GM19438 (cell line): ENCODE data around the gene STEAP4.

ENCODE experiments used
- ATAC-seq: cut with Tn5 transposase; IDR thresholded peaks from one replicate; pipeline ENCODE4 v1.9.1; 2021; ENCODE audit warnings: low read depth; ENCODE audit not compliant: unreplicated experiment

The STEAP4 gene

GRCh38 chr7:88224601-88225275 lies 82.0 kb downstream of the STEAP4 start:
- ATAC-seq = no peak

- ATAC-seq = no peak
Observed at GRCh38 chr7:88223265-88223664, 83.4 kb downstream of the STEAP4 start.
